Neural cell (in vitro differentiated cells): ENCODE results near the gene ANKRD6. TPM values are rescaled to one million over a fixed set of nuclear protein-coding genes. Genes with fewer than 3 reads are reported as not detected.

Experiments used
- H2AFZ ChIP-seq: fragments of 200-600, 300-800 bp; sonication (generic), shearing (Covaris generic); 2 replicates; pipeline ENCODE4 v1.6.0; 2014; ENCODE audit warnings: low read depth, mild to moderate bottlenecking, antibody characterized with exemption, low read length, moderate library complexity
- H3F3A ChIP-seq: fragments of 200-600 bp; shearing (Covaris generic); 2 replicates; pipeline ENCODE4 v1.6.1; 2016; ENCODE audit warnings: mild to moderate bottlenecking, moderate library complexity, mixed read lengths, antibody characterized with exemption, low read length; ENCODE audit not compliant: insufficient read depth, poor library complexity, severe bottlenecking
- H3K27ac ChIP-seq: fragments of 200-600, 300-800 bp; sonication (generic), shearing (Covaris generic); 2 replicates; pipeline ENCODE4 v1.5.1; 2014; ENCODE audit warnings: mild to moderate bottlenecking, low read length, moderate library complexity
- H3K27me3 ChIP-seq: fragments of 300-800, 200-600 bp; sonication (generic), shearing (Covaris generic); 2 replicates; pipeline ENCODE4 v1.6.0; 2014; ENCODE audit warnings: mild to moderate bottlenecking, low read depth, low read length, moderate library complexity; ENCODE audit not compliant: insufficient read depth
- H3K36me3 ChIP-seq: fragments of 300-800, 200-600 bp; sonication (generic), shearing (Covaris generic); 2 replicates; pipeline ENCODE4 v1.5.1; 2014; ENCODE audit warnings: mild to moderate bottlenecking, antibody characterized with exemption, low read length, moderate library complexity; ENCODE audit not compliant: insufficient read depth
- H3K4me2 ChIP-seq: fragments of 300-800, 200-600 bp; sonication (generic), shearing (Covaris generic); 2 replicates; pipeline ENCODE4 v1.6.0; 2014; ENCODE audit warnings: mild to moderate bottlenecking, low read length
- H3K4me3 ChIP-seq: fragments of 300-800, 200-600 bp; sonication (generic), shearing (Covaris generic); 2 replicates; pipeline ENCODE4 v1.5.1; 2014; ENCODE audit warnings: mild to moderate bottlenecking, low read length, moderate library complexity
- H3K79me2 ChIP-seq: fragments of 200-600 bp; shearing (Covaris generic); replicated peaks from 2 replicates; pipeline ENCODE4 v1.6.0; 2014; ENCODE audit warnings: mild to moderate bottlenecking, low read length, moderate library complexity; ENCODE audit not compliant: insufficient read depth
- H3K9ac ChIP-seq: fragments of 300-800, 200-600 bp; sonication (generic), shearing (Covaris generic); 2 replicates; pipeline ENCODE4 v1.6.1; 2016; ENCODE audit warnings: mild to moderate bottlenecking, low read length, mixed read lengths
- H3K9me2 ChIP-seq: fragments of 200-600 bp; shearing (Covaris generic); 2 replicates; pipeline ENCODE4 v1.6.1; 2016; ENCODE audit warnings: mild to moderate bottlenecking, low read length, mixed read lengths; ENCODE audit not compliant: insufficient read depth
- H3K9me3 ChIP-seq: fragments of 200-600, 300-800 bp; sonication (generic), shearing (Covaris generic); 2 replicates; pipeline ENCODE4 v1.6.1; 2016; ENCODE audit warnings: mild to moderate bottlenecking, mixed run types, low read length, moderate library complexity, mixed read lengths
- H4K20me1 ChIP-seq: fragments of 200-600 bp; shearing (Covaris generic); 2 replicates; pipeline ENCODE4 v1.6.1; 2016; ENCODE audit warnings: mild to moderate bottlenecking, mixed run types; ENCODE audit not compliant: insufficient read depth
- EP300 ChIP-seq: fragments of 450-650 bp; conservative IDR thresholded peaks from 2 replicates; pipeline ENCODE4 v1.6.1; 2014; ENCODE audit warnings: antibody characterized with exemption, mild to moderate bottlenecking, moderate library complexity; ENCODE audit not compliant: poor library complexity, severe bottlenecking
- POLR2AphosphoS5 ChIP-seq: IDR thresholded peaks from 2 replicates; pipeline ENCODE4 v1.6.1; 2012
- RAD21 ChIP-seq: fragments of 450-650 bp; conservative IDR thresholded peaks from 2 replicates; pipeline ENCODE4 v1.6.1; 2014; ENCODE audit warnings: antibody characterized with exemption, mild to moderate bottlenecking, moderate library complexity
- SMC3 ChIP-seq: fragments of 450-650 bp; conservative IDR thresholded peaks from 2 replicates; pipeline ENCODE4 v1.6.1; 2014; ENCODE audit warnings: antibody characterized with exemption, mild to moderate bottlenecking, moderate library complexity; ENCODE audit not compliant: poor library complexity
- TAF1 ChIP-seq: IDR thresholded peaks from 2 replicates; pipeline ENCODE4 v1.6.1; 2012; ENCODE audit warnings: low read depth
- polyA plus RNA-seq: library from polyadenylated mRNA; depleted of rRNA; stranded (reverse); fragments of >200 nt; gene quantifications from 2 replicates; pipeline ENCODE4 v1.2.3, GENCODE V29; 2014
- TF ChIP-seq, protein P1 (sequence below): IDR thresholded peaks from 2 replicates; pipeline ENCODE4 v1.6.1; 2012; ENCODE audit warnings: borderline replicate concordance
- TF ChIP-seq, protein P2 (sequence below): fragments of 450-650 bp; IDR thresholded peaks from 2 replicates; pipeline ENCODE4 v1.5.1; 2014; ENCODE audit warnings: antibody characterized with exemption, mild to moderate bottlenecking, moderate library complexity; ENCODE audit not compliant: poor library complexity, severe bottlenecking

The ANKRD6 gene
- polyA plus RNA-seq, 1 donor from 2014 or later: 43.5 TPM

DNA sequence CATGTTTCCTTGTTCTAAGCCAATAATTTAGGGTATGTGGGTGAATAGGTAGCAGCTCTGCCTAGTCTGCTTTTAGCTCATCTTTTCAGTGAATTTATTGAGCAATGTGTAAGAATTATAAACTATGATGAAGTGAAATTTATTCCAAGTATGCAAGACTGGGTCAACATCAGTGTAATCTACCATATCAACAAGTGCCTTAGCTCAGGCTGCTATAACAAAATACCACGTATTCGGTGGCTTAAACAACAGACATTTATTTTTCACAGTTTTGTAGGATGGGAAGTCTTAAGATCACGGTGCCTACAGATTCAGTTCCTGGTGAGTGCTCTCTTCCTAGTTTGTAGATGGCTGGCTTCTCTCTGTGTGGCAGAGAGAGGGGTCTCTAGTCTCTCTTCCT lies 151.6 kb downstream of the ANKRD6 start:
- H4K20me1 ChIP-seq: no peaks in the 10 kb centered on the region
- TF ChIP-seq, protein P1, sequence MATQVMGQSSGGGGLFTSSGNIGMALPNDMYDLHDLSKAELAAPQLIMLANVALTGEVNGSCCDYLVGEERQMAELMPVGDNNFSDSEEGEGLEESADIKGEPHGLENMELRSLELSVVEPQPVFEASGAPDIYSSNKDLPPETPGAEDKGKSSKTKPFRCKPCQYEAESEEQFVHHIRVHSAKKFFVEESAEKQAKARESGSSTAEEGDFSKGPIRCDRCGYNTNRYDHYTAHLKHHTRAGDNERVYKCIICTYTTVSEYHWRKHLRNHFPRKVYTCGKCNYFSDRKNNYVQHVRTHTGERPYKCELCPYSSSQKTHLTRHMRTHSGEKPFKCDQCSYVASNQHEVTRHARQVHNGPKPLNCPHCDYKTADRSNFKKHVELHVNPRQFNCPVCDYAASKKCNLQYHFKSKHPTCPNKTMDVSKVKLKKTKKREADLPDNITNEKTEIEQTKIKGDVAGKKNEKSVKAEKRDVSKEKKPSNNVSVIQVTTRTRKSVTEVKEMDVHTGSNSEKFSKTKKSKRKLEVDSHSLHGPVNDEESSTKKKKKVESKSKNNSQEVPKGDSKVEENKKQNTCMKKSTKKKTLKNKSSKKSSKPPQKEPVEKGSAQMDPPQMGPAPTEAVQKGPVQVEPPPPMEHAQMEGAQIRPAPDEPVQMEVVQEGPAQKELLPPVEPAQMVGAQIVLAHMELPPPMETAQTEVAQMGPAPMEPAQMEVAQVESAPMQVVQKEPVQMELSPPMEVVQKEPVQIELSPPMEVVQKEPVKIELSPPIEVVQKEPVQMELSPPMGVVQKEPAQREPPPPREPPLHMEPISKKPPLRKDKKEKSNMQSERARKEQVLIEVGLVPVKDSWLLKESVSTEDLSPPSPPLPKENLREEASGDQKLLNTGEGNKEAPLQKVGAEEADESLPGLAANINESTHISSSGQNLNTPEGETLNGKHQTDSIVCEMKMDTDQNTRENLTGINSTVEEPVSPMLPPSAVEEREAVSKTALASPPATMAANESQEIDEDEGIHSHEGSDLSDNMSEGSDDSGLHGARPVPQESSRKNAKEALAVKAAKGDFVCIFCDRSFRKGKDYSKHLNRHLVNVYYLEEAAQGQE: no peak
- TF ChIP-seq TAF1 (no peak), SMC3 (no peak), EP300 (no peak)
- no peaks in the 10 kb centered on the region for H3K27me3 ChIP-seq
- H3F3A ChIP-seq: no peaks in the 10 kb centered on the region
- H2AFZ ChIP-seq: no peak overlapping the region
- H3K9me3 ChIP-seq: no peaks in the 10 kb centered on the region
- H3K36me3 ChIP-seq: no peaks in the 10 kb centered on the region
- H3K9ac ChIP-seq: no peak overlapping the region
- H3K27ac ChIP-seq: no peak overlapping the region
- no peaks in the 10 kb centered on the region for H3K9me2 ChIP-seq
- H3K4me3 ChIP-seq: no peak overlapping the region
- H3K4me2 ChIP-seq: no peak overlapping the region
- H3K79me2 ChIP-seq: no peaks in the 10 kb centered on the region

DNA sequence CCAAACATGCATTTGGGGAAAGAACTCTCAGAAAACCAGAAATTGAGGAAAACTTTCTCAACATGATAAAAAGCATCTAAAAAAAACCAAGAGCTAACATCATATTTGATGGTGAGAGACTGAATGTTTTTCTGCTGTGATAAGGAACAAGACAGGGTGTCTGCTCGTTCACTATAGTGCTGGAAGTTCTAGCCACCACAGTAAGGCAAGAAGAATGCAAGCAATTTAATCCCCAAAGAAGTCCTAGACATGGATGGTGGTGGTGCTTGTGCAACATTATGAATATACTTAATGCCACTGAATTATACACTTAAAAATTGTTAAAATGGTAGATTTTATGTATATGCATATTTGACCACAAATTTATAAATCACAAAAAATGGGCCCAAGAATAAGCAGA lies 152.2 kb downstream of the ANKRD6 start:
- Histone ChIP-seq H3K4me3 (no peak overlapping the region), H3K36me3 (no peaks in the 10 kb centered on the region), H3K9me2 (no peaks in the 10 kb centered on the region), H3K4me2 (no peak overlapping the region), H3K27me3 (no peaks in the 10 kb centered on the region), H3K79me2 (no peaks in the 10 kb centered on the region), H2AFZ (no peak overlapping the region), H4K20me1 (no peaks in the 10 kb centered on the region), H3F3A (no peaks in the 10 kb centered on the region), H3K9ac (no peak overlapping the region), H3K9me3 (no peaks in the 10 kb centered on the region), H3K27ac (no peak overlapping the region)
- TF ChIP-seq RAD21: no peak
- TF ChIP-seq POLR2AphosphoS5: no peak
- TF ChIP-seq, protein P1: no peak
- TF ChIP-seq, protein P2, sequence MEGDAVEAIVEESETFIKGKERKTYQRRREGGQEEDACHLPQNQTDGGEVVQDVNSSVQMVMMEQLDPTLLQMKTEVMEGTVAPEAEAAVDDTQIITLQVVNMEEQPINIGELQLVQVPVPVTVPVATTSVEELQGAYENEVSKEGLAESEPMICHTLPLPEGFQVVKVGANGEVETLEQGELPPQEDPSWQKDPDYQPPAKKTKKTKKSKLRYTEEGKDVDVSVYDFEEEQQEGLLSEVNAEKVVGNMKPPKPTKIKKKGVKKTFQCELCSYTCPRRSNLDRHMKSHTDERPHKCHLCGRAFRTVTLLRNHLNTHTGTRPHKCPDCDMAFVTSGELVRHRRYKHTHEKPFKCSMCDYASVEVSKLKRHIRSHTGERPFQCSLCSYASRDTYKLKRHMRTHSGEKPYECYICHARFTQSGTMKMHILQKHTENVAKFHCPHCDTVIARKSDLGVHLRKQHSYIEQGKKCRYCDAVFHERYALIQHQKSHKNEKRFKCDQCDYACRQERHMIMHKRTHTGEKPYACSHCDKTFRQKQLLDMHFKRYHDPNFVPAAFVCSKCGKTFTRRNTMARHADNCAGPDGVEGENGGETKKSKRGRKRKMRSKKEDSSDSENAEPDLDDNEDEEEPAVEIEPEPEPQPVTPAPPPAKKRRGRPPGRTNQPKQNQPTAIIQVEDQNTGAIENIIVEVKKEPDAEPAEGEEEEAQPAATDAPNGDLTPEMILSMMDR: no peak
